ENCODE results near the gene RARG.
A peak's percentile ranks its signal among the peaks of the same experiment; 100 is the strongest.

- TF ChIP-seq EZH2 (IDR thresholded peaks at IDR 0.05), result no peak
- peak; percentile 56; the same call in 1 of the 2 replicates for TF ChIP-seq POLR2AphosphoS5 (IDR thresholded peaks at IDR 0.05; ENCODE audit: borderline replicate concordance, low read depth, low read length)
Observed at GRCh38 chr12:53220694-53221202, 11.3 kb downstream of the RARG start.
